SK-N-SH treated with all-trans-retinoic acid at 6 μM for 48 hours (cell line): Measurements from ENCODE around the gene SLC36A3.

Source experiments
- ARNTL ChIP-seq: fragments of 450-650 bp; formaldehyde crosslinking; IDR thresholded peaks from 2 replicates; pipeline ENCODE4 v1.5.0; 2020; ENCODE audit warnings: low read depth, mild to moderate bottlenecking, moderate library complexity, borderline replicate concordance
- CREB5 ChIP-seq: fragments of 250-450 bp; sonication (Bioruptor Pico); IDR thresholded peaks from 2 replicates; pipeline ENCODE4 v1.5.1; 2020; ENCODE audit warnings: low read depth, mild to moderate bottlenecking, moderate library complexity
- ISL1 ChIP-seq: fragments of 250-450 bp; sonication (Bioruptor Pico); IDR thresholded peaks from 2 replicates; pipeline ENCODE4 v2.1.2; 2022; ENCODE audit warnings: mild to moderate bottlenecking, moderate library complexity
- OSR1 ChIP-seq: fragments of 250-450 bp; sonication (Bioruptor Pico); IDR thresholded peaks from 2 replicates; pipeline ENCODE4 v1.8.0; 2022; ENCODE audit warnings: moderate library complexity, mild to moderate bottlenecking, inconsistent platforms
- PATZ1 ChIP-seq: fragments of 250-450 bp; sonication (Bioruptor Pico); IDR thresholded peaks from 2 replicates; pipeline ENCODE4 v1.8.0; 2020; ENCODE audit warnings: mild to moderate bottlenecking, moderate library complexity, borderline replicate concordance
- SNAI2 ChIP-seq: fragments of 250-450 bp; sonication (Bioruptor Pico); IDR thresholded peaks from 2 replicates; pipeline ENCODE4 v1.5.0; 2020; ENCODE audit warnings: mild to moderate bottlenecking, moderate library complexity
- TCF4 ChIP-seq: fragments of 250-450 bp; sonication (Bioruptor Pico); IDR thresholded peaks from 2 replicates; pipeline ENCODE4 v1.8.0; 2021; ENCODE audit warnings: mild to moderate bottlenecking, moderate library complexity, borderline replicate concordance
- TOX ChIP-seq: fragments of 250-450 bp; sonication (Bioruptor Pico); IDR thresholded peaks from 2 replicates; pipeline ENCODE4 v1.8.0; 2021; ENCODE audit warnings: mild to moderate bottlenecking, moderate library complexity, borderline replicate concordance
- TSHZ2 ChIP-seq: fragments of 250-450 bp; sonication (Bioruptor Pico); IDR thresholded peaks from 2 replicates; pipeline ENCODE4 v1.5.0; 2020; ENCODE audit warnings: mild to moderate bottlenecking, moderate library complexity
- ZFP3 ChIP-seq: fragments of 250-450 bp; sonication (Bioruptor Pico); IDR thresholded peaks from 2 replicates; pipeline ENCODE4 v1.5.0; 2020; ENCODE audit warnings: mild to moderate bottlenecking, moderate library complexity
- ZNF70 ChIP-seq: fragments of 450-650 bp; formaldehyde crosslinking; IDR thresholded peaks from 2 replicates; pipeline ENCODE4 v1.5.0; 2020; ENCODE audit warnings: mild to moderate bottlenecking, moderate library complexity

DNA sequence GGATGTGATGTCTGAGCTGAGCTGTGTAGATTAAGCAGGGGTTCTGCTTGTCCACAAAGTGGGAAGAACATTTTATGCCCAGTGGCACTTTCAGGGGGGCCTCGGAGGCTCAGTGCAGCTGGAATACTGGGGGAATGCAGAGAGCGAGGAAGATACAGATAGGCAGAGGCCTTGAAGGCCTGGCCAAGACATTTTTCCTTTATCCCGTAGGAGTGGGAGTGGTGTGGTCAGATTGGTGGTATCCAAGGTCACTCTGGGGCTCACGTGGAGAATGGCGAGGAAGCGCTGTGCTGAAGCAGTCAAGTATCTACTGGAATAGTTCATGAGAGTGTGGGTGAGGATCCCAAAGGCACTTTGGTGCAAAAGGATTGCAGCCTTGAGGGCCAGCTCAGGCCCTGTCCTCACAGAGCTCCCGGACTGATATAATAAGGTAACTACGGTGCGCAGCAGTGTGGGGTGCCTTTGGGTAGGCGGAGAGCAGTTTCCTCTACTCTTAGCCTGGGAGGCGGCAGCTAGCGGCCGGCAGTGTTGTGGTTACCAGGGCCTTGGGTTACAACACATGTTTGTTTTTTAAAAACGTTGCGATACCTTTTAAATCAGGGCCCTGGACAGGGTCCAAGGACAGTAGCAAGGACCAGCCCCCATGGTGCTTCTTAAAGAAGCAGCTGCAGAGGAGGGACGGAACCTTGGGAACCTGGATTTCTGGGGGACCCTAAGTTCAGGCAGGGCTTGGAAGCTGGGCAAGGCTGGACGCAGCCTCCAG, 68.9 kb downstream of the SLC36A3 start:
- TF ChIP-seq ARNTL (CRISPR knock-in tag) = no peak
- no peak for TF ChIP-seq OSR1
- no peak for TF ChIP-seq TOX (CRISPR knock-in tag)
- no peak for TF ChIP-seq PATZ1 (CRISPR knock-in tag)
- TF ChIP-seq ZNF70 = no peak
- no peak for TF ChIP-seq ZFP3 (CRISPR knock-in tag)
- no peak for TF ChIP-seq TCF4 (CRISPR knock-in tag)
- no peak for TF ChIP-seq TSHZ2 (CRISPR knock-in tag)
- no peak for TF ChIP-seq ISL1 (CRISPR knock-in tag)
- no peak for TF ChIP-seq SNAI2
- TF ChIP-seq CREB5 (CRISPR knock-in tag) = no peak
